GM13977 (cell line): Measurements from ENCODE around the gene CEMIP.

Experiments used
- DNase-seq: peaks from one replicate; pipeline ENCODE4 v3.0.0; 2012; ENCODE audit warnings: low spot score
- CTCF ChIP-seq: IDR thresholded peaks from 2 replicates; pipeline ENCODE4 v1.5.1; 2012; ENCODE audit warnings: mild to moderate bottlenecking, control low read depth; ENCODE audit not compliant: insufficient read depth; ENCODE audit errors: extremely low read depth, missing control alignments
- in situ Hi-C: fragments of 300-500 bp; cut with MboI; formaldehyde crosslinking; loops from one replicate; pipeline ENCODE4 v1.12.0; 2022; ENCODE audit warnings: low sequenced_read_pairs, low pct_unique_long_range_greater_than_20kb, mixed read lengths, inconsistent platforms; ENCODE audit not compliant: unreplicated experiment

The CEMIP gene

GRCh38 chr15:80855206-80855605 is 76.0 kb downstream of the CEMIP start:
- no peak for DNase-seq
- in situ Hi-C loops = no loop called here
- no peak for TF ChIP-seq CTCF

- in situ Hi-C loops = no loop called here
- no peak for DNase-seq
- no peak for TF ChIP-seq CTCF
Measured at GRCh38 chr15:80856400-80856799, 77.2 kb downstream of the CEMIP start.

- in situ Hi-C loops = no loop called here
- TF ChIP-seq CTCF = no peak
- DNase-seq = no peak
Measured at GRCh38 chr15:80856809-80857377, 77.7 kb downstream of the CEMIP start.

- in situ Hi-C loops = no loop called here
- DNase-seq = no peak
- no peak for TF ChIP-seq CTCF
Measured at GRCh38 chr15:80861731-80862170, 82.6 kb downstream of the CEMIP start.

- no peak for DNase-seq
Measured at GRCh38 chr15:80864666-80865065, 85.5 kb downstream of the CEMIP start.

GRCh38 chr15:80866936-80867335 is 87.8 kb downstream of the CEMIP start:
- no peak for DNase-seq
- TF ChIP-seq CTCF = no peak
- in situ Hi-C loops = no loop called here

More at GRCh38 chr15:80864666-80865065, 85.5 kb downstream of the CEMIP start:
- in situ Hi-C loops = no loop called here
- no peak for TF ChIP-seq CTCF
